Esophagus muscularis mucosa (tissue), 4 donors: ENCODE data around the gene DYNC2H1.

Experiments
- EP300 ChIP-seq: sonication (generic); formaldehyde crosslinking; IDR thresholded peaks from one replicate; pipeline ENCODE4 v1.6.1; 2017; ENCODE audit warnings: antibody characterized with exemption
- POLR2A ChIP-seq: fragments of 450-650 bp; IDR thresholded peaks from one replicate; pipeline ENCODE4 v1.6.1; 2017; ENCODE audit warnings: antibody characterized with exemption, moderate library complexity, mild to moderate bottlenecking, low read depth
- POLR2AphosphoS5 ChIP-seq, 2 donors: sonication (generic); formaldehyde crosslinking; IDR thresholded peaks; one replicate each; pipeline ENCODE4 v1.6.1; 2017; ENCODE audit warnings: antibody characterized with exemption in 2 of 2
- TF ChIP-seq, protein P1 (sequence below), 3 experiments: fragments of 200-600 bp in 2 of 3; fragments of 450-650 bp in 1 of 3; sonication (generic) in 2 of 3; IDR thresholded peaks; one replicate each; pipeline ENCODE4 v1.5.1; 2017 to 2019; ENCODE audit warnings: antibody characterized with exemption in 3 of 3, mild to moderate bottlenecking in 2 of 3, moderate library complexity in 1 of 3

DNA sequence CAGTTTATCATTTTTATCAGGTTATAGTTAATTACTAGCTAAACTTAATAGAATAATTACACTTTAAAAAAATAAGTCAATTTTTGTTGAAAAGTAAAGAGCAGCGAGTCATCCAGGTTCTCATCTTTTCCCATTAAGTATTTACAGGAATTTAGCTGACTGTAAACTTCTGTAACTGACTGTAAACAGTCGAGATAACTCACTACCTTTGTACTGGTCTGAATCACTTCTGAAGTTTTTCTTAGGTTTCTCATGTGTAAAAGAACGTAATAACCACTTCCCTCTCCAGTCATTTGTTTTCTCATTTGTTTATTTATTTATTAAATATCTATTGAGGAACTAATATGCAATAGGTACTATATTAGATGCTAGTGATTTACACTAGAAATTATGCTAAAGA lies 270.8 kb downstream of the DYNC2H1 start:
- TF ChIP-seq, protein P1, sequence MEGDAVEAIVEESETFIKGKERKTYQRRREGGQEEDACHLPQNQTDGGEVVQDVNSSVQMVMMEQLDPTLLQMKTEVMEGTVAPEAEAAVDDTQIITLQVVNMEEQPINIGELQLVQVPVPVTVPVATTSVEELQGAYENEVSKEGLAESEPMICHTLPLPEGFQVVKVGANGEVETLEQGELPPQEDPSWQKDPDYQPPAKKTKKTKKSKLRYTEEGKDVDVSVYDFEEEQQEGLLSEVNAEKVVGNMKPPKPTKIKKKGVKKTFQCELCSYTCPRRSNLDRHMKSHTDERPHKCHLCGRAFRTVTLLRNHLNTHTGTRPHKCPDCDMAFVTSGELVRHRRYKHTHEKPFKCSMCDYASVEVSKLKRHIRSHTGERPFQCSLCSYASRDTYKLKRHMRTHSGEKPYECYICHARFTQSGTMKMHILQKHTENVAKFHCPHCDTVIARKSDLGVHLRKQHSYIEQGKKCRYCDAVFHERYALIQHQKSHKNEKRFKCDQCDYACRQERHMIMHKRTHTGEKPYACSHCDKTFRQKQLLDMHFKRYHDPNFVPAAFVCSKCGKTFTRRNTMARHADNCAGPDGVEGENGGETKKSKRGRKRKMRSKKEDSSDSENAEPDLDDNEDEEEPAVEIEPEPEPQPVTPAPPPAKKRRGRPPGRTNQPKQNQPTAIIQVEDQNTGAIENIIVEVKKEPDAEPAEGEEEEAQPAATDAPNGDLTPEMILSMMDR (IDR thresholded peaks at IDR 0.05) = no peak
- TF ChIP-seq POLR2A (no peak), POLR2AphosphoS5 (IDR thresholded peaks at IDR 0.05) (no peak), EP300 (no peak)
